Vagina (tissue), 2 donors: ENCODE results near the gene CRACDL. TPM values are rescaled to one million over a fixed set of nuclear protein-coding genes. Genes with fewer than 3 reads are reported as not detected.

Experiments used
- DNase-seq, 2 donors: peaks; one replicate each; pipeline ENCODE4 v3.0.0-alpha.2; 2017; ENCODE audit errors: extremely low spot score in 2 of 2
- H3K27ac ChIP-seq: fragments of 200-600 bp; sonication (generic); one replicate; pipeline ENCODE4 v1.5.1; 2019
- H3K27me3 ChIP-seq: fragments of 200-600 bp; sonication (generic); one replicate; pipeline ENCODE4 v1.5.1; 2019
- H3K36me3 ChIP-seq, 2 donors: fragments of 200-600 bp; sonication (generic); one replicate each; pipeline ENCODE4 v1.5.1; 2017 to 2019
- H3K4me1 ChIP-seq: fragments of 200-600 bp; sonication (generic); one replicate; pipeline ENCODE4 v1.5.1; 2019
- H3K4me3 ChIP-seq, 2 donors: fragments of 200-600 bp; sonication (generic); 1 replicate in 1 of 2; 2 replicates in 1 of 2; pipeline ENCODE4 v1.5.1; 2016 to 2019
- H3K9me3 ChIP-seq: fragments of 200-600 bp; sonication (generic); one replicate; pipeline ENCODE4 v1.5.1; 2019
- CTCF ChIP-seq, 3 experiments: fragments of 450-650 bp in 2 of 3; fragments of 200-600 bp in 1 of 3; sonication (generic) in 1 of 3; IDR thresholded peaks; one replicate each; pipeline ENCODE4 v1.5.1; 2017 to 2019; ENCODE audit warnings: antibody characterized with exemption in 3 of 3, mild to moderate bottlenecking in 2 of 3, moderate library complexity in 2 of 3
- POLR2A ChIP-seq, 2 donors: fragments of 450-650 bp; IDR thresholded peaks; one replicate each; pipeline ENCODE4 v1.6.1; 2017; ENCODE audit warnings: antibody characterized with exemption in 2 of 2, mild to moderate bottlenecking in 2 of 2, moderate library complexity in 2 of 2
- POLR2AphosphoS5 ChIP-seq, 2 donors: sonication (generic); formaldehyde crosslinking; IDR thresholded peaks; one replicate each; pipeline ENCODE4 v1.9.0; 2017; ENCODE audit warnings: antibody characterized with exemption in 2 of 2, mild to moderate bottlenecking in 2 of 2, low read depth in 1 of 2; ENCODE audit not compliant: insufficient read depth in 1 of 2
- intact Hi-C: fragments of 100-400 bp; cut with DNase I; formaldehyde crosslinking; loops from one replicate; pipeline ENCODE4 v1.15.1; 2023
- total RNA-seq: library from RNA; depleted of rRNA; stranded (reverse); fragments of >200 nt; gene quantifications from one replicate; pipeline ENCODE4 v1.2.3, GENCODE V29; 2016

The CRACDL gene
- total RNA-seq, 1 donor from 2014 or later, result 6.4 TPM

- no peaks in the 10 kb centered on the region for H3K4me1 ChIP-seq
- no peak overlapping the region for H3K4me3 ChIP-seq
- no peaks in the 10 kb centered on the region for H3K27me3 ChIP-seq
- intact Hi-C loops, result no loop called here
- H3K27ac ChIP-seq, result no peak overlapping the region
- no peaks in the 10 kb centered on the region for H3K36me3 ChIP-seq
- no peaks in the 10 kb centered on the region for H3K9me3 ChIP-seq
- no peak for TF ChIP-seq POLR2AphosphoS5 (IDR thresholded peaks at IDR 0.05; ENCODE audit: insufficient read depth in 1 of 2, low read depth in 1 of 2)
- no peak for TF ChIP-seq CTCF (IDR thresholded peaks at IDR 0.05)
- TF ChIP-seq POLR2A (IDR thresholded peaks at IDR 0.05), result no peak
- no peak for DNase-seq
Observed at GRCh38 chr2:98926601-98927000, 9.4 kb downstream of the CRACDL start.

- no peaks in the 10 kb centered on the region for H3K9me3 ChIP-seq
- intact Hi-C loops, result no loop called here
- H3K36me3 ChIP-seq, result no peaks in the 10 kb centered on the region
- no peaks in the 10 kb centered on the region for H3K4me1 ChIP-seq
- TF ChIP-seq POLR2A (IDR thresholded peaks at IDR 0.05) (no peak), POLR2AphosphoS5 (IDR thresholded peaks at IDR 0.05; ENCODE audit: insufficient read depth in 1 of 2, low read depth in 1 of 2) (no peak), CTCF (IDR thresholded peaks at IDR 0.05) (no peak)
- no peak for DNase-seq
- no peaks in the 10 kb centered on the region for H3K27me3 ChIP-seq
- H3K4me3 ChIP-seq, result no peak overlapping the region
- H3K27ac ChIP-seq, result no peak overlapping the region
Observed at GRCh38 chr2:98924910-98925309, 11.1 kb downstream of the CRACDL start.

- Histone ChIP-seq H3K9me3 (no peaks in the 10 kb centered on the region), H3K4me3 (no peak overlapping the region), H3K4me1 (no peaks in the 10 kb centered on the region), H3K36me3 (no peaks in the 10 kb centered on the region), H3K27me3 (no peaks in the 10 kb centered on the region), H3K27ac (no peak overlapping the region)
- no peak for DNase-seq
- TF ChIP-seq POLR2A (IDR thresholded peaks at IDR 0.05), result no peak
- intact Hi-C loops, result no loop called here
Observed at GRCh38 chr2:98924038-98924830, 11.8 kb downstream of the CRACDL start.

- DNase-seq, result no peak
- Histone ChIP-seq H3K4me3 (no peak overlapping the region), H3K36me3 (no peaks in the 10 kb centered on the region), H3K27me3 (no peaks in the 10 kb centered on the region), H3K9me3 (no peaks in the 10 kb centered on the region), H3K27ac (no peak overlapping the region), H3K4me1 (no peaks in the 10 kb centered on the region)
- intact Hi-C loops, result no loop called here
- TF ChIP-seq POLR2A (IDR thresholded peaks at IDR 0.05), result no peak
- TF ChIP-seq POLR2AphosphoS5 (IDR thresholded peaks at IDR 0.05; ENCODE audit: insufficient read depth in 1 of 2, low read depth in 1 of 2), result no peak
- no peak for TF ChIP-seq CTCF (IDR thresholded peaks at IDR 0.05)
Observed at GRCh38 chr2:98923244-98923940, 12.6 kb downstream of the CRACDL start.

GRCh38 chr2:98921062-98921461 is 15.0 kb downstream of the CRACDL start:
- H3K27me3 ChIP-seq, result no peaks in the 10 kb centered on the region
- H3K9me3 ChIP-seq, result no peaks in the 10 kb centered on the region
- no peaks in the 10 kb centered on the region for H3K36me3 ChIP-seq
- no peak for DNase-seq
- intact Hi-C loops, result no loop called here
- TF ChIP-seq CTCF (IDR thresholded peaks at IDR 0.05), result no peak
- TF ChIP-seq POLR2AphosphoS5 (IDR thresholded peaks at IDR 0.05; ENCODE audit: insufficient read depth in 1 of 2, low read depth in 1 of 2), result peak in 1 of 2 donors; percentile 38
- no peak for TF ChIP-seq POLR2A (IDR thresholded peaks at IDR 0.05)
- no peak overlapping the region for H3K27ac ChIP-seq
- H3K4me1 ChIP-seq, result no peaks in the 10 kb centered on the region
- H3K4me3 ChIP-seq, result no peak overlapping the region
